SK-MEL-5 (cell line): ENCODE results near the gene DCAF4. TPM values are rescaled to one million over a fixed set of nuclear protein-coding genes. Genes with fewer than 3 reads are reported as not detected.

Experiments used
- DNase-seq: peaks from one replicate; pipeline ENCODE4 v3.0.0-alpha.2; 2016; ENCODE audit warnings: low read depth, low spot score
- in situ Hi-C: cut with HindIII; loops from 2 replicates; pipeline ENCODE4 v1.10.0; 2016; ENCODE audit warnings: low sequenced_read_pairs, high pct_unique_total_duplicates, low pct_unique_long_range_greater_than_20kb
- polyA plus RNA-seq, 2 experiments: library from polyadenylated mRNA; depleted of rRNA; stranded (reverse); fragments of >200 nt; gene quantifications; 2 replicates each; pipeline ENCODE4 v1.2.3, GENCODE V29; 2015
- total RNA-seq: library from RNA; depleted of rRNA; stranded (reverse); fragments of >200 nt; shearing (Covaris generic); gene quantifications from 2 replicates; pipeline ENCODE4 v1.2.3, GENCODE V29; 2014; rRNA removed

The DCAF4 gene, protein sequence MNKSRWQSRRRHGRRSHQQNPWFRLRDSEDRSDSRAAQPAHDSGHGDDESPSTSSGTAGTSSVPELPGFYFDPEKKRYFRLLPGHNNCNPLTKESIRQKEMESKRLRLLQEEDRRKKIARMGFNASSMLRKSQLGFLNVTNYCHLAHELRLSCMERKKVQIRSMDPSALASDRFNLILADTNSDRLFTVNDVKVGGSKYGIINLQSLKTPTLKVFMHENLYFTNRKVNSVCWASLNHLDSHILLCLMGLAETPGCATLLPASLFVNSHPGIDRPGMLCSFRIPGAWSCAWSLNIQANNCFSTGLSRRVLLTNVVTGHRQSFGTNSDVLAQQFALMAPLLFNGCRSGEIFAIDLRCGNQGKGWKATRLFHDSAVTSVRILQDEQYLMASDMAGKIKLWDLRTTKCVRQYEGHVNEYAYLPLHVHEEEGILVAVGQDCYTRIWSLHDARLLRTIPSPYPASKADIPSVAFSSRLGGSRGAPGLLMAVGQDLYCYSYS
- 18.8 and 31.4 TPM in 2 replicates for total RNA-seq
- 15.6 and 25.5 TPM in 2 replicates for polyA plus RNA-seq (2015; cell fraction: cytosol; rRNA removed)
- 40.2 and 44.7 TPM in 2 replicates for polyA plus RNA-seq (2015; cell fraction: nucleus; rRNA removed)

DNA sequence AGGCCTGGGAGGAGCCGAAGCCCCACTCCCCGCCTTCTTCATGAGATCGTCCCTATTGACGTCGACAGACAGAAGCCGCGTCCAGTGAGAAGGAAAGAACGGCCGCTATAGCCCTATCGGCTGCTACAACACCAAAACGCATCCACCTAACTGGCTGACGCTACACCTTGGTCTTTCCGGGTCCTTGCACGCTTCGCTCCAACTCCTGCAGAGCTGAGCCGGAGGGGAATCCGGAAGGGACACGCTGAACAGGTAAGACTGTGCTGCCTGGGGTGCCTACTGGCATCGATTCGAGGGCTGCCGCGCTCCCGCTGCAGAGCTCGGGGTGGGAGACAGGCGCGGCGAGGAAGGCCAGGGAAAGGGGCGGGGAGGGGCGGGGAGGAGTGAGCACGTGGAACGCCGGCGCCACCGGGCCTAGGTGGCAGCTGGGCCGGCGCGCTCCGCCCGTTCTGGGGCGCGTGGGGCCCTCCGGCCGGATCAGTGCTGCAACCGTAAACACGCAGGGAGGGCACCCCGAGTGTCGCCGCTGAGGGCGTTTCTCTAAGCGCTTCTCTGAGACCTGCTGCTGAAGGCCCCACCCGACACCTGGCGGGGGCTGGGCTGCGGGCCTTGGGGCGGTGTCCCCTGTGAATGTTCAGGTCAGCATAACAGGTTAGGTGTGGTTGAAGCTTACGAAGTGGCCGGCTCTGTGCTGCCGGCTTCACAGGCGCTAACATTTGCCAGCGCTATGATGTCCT lies at the start of gene DCAF4:
Gene DCAF4, plus strand, starts transcription at position 173 of the 737 bp plus-strand sequence. CDS start 11,515 bp downstream, outside the sequence.
- peak; percentile 98 for DNase-seq
- in situ Hi-C loops, result no loop called here

DNA sequence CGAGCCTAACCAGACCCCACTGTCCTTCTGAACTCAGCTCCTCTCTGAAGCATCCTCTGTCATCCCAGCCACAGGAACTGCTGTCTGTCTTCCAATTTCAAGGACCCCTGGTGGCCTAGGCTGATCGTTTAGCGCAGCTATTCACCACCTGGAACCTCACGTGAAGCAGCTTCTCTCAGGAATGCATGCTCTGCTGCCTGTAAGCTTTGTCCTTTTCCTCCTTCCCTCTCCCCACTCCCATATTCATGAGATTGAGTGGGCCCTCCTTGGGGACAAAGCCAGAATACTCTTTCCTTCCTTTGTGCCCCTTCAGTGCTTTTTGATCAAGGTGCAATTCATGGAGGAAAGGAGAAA lies 49.6 kb upstream of the DCAF4 start:
- in situ Hi-C loops, result no loop called here
- DNase-seq, result no peak

DNA sequence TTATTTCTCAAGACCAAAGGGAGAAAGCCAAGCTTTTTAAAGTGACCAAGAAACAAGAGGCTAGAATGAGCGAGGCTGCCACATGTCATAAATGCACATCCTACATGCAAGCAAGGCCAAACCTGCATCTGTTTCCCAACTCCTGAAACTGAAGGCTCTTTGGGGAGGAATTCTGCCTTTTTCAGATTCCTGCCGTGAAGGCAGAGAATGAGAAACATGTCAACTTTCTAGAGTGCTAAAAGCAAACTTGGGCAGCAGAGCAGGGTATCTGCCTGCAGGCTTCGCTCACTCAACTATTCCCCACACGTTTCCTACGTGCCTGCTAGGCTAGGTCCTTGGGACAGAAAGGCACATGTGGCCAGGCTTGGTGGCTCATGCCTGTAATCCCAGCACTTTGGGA lies 47.5 kb upstream of the DCAF4 start:
- DNase-seq, result no peak
- in situ Hi-C loops, result no loop called here

DNA sequence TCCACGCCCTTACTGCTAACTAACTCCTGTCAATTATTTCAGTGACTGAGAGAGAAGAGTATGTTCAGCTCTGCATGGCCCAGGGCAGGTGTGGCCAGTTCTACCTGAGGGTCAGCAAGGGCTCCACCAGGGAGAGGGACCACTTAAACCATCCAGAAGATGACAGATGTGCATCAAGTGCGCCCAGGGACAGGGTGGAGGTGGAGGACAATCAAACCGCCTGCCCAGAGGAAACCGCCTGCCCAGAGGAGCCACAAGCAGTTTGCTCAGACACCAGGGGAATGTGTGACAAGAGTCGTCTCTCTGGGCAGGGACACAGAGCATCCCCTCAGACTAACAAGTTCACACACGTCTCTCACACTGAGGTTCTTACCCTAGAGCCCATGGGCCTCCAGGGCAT lies 46.8 kb upstream of the DCAF4 start:
- no peak for DNase-seq
- in situ Hi-C loops, result no loop called here

DNA sequence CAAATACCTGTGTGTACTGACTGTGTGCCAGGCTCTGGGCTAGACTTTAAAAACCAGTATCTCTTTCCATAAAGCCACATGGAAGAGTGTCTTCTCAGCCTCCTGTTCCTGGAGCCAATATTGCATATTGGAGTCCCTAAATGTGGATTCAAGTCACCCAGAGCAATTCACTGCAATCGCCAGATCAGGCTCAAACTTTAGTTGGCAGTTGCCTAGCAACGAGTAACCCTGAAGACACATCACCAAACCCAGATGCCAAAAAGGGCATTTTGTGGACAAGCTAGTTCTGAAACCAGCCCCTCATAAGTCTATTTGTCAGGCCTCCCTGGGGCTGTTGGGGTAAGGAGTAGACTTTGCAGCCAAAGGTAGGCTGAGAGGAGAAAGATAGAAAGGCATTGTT lies 46.1 kb upstream of the DCAF4 start:
- in situ Hi-C loops, result no loop called here
- no peak for DNase-seq

DNA sequence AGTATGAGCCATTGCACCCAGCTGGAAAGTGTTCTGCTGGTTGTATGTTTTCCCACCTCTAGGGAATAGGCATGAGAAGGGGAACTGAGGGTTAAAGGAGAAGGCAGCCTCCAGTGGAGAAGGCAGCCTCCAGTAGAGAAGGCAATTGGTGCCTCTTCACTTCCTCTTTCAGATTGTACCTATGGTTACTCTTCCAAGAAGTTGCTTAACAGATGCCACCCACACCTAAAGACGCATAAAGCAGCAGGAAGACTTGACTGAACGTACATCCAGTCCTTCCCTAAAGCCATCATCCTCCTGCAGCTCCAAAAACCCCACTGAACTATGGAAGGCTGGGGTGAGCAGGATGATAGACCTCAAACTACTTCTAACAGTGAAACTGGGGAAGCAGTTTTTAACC lies 45.4 kb upstream of the DCAF4 start:
- in situ Hi-C loops, result no loop called here
- DNase-seq, result no peak

DNA sequence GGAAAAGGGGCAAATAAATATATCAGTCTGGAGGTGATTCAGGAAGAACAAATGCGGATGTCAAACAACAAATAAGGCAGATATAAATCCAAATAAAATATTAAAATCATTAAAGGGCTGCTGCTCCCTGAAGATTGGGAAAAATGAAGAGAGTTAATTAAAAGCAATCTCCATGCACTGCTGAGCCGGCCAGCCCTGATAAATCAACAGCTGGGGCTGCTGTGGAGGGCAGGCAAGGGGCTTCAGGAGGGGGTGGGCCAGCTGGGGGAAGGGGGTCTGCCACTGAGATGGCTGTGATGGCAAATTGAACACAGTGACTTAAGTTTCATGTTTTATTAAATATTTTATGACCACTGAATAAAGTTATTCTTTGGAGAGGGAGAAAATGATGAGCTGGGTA lies 44.7 kb upstream of the DCAF4 start:
- in situ Hi-C loops, result no loop called here
- no peak for DNase-seq

DNA sequence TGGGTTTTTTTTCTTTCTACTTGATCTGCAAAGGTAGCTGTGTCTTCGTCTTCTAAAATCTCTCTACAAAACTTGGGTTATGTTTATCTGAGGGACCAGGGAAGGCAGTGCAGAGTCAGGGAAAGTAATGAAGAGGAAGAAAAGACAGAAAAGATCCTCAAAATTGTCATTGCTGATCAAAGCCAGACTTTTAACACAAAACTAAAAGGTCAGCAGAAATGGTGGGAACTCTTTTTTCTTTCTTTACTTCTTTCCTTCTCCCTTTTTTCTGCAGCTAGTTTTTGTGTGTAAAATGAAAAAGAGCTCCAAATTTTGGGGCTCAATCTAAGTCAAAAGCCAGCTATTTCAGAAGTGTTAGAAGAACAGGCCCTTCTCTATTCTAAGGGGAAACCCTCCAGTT lies 44.2 kb upstream of the DCAF4 start:
- DNase-seq, result no peak
- in situ Hi-C loops, result no loop called here

DNA sequence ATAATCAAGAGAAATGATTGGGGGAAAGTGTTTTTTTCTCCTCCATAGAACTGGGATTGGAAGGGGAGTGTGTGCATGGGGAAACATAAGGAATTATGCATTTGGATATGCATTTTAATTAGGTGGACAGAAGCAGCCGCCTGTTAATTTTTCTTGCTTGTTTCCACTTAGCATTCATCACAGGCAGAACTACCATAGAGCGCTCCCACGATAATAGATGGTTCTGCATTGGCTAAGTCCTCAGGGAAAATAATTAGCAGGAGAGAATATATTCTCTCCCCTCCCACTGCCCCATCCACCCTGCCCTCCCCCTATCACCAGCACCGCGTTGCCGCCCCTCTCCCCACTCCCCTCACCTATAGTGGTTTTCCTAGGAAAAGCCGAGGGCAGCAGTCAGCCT lies 43.8 kb upstream of the DCAF4 start:
- DNase-seq, result no peak
- in situ Hi-C loops, result no loop called here

DNA sequence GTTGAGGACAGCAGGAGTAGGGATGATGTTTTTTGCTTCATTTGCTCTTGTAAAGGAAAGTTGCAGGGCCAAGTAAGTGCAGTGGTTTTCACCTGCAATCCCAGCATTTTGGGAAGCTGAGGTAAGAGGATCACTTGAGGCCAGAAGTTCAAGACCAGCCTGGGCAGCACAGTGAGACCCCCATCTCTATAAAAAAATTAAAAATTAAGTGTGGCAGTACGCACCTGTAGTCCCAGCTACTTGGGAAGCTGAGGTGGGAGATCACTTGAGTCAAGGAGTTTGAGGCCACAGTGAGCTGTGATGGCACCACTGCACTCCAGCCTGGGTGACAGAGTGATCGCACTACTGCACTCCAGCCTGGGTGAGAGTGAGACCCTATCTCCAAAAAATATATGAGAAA lies 43.2 kb upstream of the DCAF4 start:
- DNase-seq, result no peak
- in situ Hi-C loops, result no loop called here

DNA sequence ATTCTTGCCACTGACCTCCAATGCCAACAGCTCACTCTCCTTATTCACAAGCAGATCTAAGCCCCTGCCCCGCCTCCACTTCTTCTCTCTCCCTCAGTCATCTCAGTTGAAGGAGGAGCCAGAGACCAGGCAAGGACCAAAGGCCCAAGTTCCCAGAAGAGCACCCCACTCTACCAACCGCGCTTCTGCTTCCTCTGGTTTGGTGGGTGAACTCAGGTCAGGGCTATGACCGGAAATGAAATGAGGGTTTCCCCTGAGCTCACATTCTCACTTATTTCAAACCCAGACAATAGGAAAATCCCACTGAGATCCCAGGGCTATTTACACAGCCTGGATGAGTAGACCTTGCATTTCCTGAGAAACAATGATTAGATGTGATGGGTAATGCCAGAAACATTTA lies 42.3 kb upstream of the DCAF4 start:
- no peak for DNase-seq
- in situ Hi-C loops, result no loop called here

DNA sequence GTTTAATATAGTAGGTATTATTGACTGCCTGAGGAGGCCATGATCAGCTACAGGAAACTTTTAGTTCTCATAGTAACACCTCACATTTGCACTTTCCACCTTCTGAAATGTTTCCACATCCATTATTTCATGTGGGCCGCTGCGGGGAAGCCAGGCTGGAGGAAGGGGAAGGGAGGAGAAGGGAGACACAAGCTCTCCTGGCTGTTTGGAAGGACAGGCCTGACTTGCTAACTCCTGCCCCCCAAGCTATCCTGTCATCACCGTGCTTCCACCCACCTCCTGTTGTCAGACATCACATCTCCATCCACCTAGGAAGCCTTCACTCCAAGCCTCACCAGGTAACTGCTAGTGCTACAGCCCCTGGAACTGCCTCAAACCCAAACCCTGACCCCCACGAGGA lies 41.9 kb upstream of the DCAF4 start:
- in situ Hi-C loops, result no loop called here

DNA sequence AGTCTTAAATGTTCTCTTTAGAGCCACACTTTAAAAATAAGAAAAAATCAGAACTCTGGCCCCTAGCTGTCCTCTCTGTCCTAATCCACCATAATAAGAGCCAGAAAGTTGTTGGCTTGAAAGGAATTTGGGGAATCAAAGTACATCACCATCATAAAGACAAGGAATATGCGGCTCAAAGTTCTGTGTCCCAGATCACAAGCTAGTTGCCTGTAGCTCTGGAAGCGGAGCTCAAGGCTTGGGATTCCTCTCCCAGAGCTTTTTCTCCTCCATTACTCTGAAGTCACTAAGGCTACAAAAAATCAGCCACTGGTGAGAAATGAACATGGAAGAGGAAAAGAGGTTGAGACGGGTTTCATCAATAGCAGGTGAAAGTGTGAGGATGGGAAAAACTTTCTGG lies 38.8 kb upstream of the DCAF4 start:
- in situ Hi-C loops, result no loop called here
- no peak for DNase-seq

More for the DNA sequence above, 41.9 kb upstream of the DCAF4 start:
- no peak for DNase-seq

DNA sequence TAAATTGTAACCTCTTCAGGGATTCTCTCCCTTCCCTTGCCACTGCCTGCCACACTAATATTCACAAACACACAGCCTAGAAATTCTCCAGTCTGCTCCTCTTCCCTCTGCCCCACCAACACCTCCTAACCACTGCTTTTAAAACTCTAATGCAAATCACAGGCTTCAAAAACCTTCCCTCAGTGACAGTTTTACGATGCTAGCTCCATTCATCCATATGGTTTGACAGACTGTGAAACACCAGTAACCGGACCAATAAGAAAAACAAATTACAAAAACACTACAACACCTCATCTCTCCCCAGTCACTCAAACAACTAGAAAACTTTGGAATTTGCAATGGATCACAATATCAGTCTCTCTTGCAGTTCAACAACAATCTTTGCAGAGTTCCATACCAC lies 38.1 kb upstream of the DCAF4 start:
- DNase-seq, result no peak
- in situ Hi-C loops, result no loop called here

DNA sequence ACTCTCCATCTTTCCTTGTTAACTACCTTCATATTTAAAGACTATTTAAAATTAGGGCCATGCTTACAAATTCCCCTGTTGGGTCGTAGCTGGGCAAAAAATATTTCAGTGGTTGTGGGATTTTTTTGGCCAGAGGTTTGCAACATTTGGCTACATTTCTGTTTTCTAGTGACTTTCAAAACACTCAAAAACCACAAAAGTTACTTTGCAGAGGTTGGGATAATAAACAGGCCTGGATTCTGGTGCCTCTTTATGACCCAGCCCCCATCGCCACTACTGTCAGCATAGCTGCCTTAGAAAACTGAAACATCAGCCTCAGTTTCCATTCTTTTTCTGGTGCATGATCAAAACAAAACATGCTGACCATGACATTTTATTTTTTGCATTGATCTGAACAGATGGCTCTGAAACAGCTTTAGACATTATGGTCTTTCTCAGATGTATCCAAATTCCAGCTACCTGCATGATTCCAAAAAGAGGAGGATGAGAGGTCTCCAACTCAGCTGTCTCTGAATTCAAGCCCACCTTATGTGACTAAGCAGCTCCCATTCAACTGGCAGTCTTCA lies 37.5 kb upstream of the DCAF4 start:
- DNase-seq, result no peak
- in situ Hi-C loops, result no loop called here

DNA sequence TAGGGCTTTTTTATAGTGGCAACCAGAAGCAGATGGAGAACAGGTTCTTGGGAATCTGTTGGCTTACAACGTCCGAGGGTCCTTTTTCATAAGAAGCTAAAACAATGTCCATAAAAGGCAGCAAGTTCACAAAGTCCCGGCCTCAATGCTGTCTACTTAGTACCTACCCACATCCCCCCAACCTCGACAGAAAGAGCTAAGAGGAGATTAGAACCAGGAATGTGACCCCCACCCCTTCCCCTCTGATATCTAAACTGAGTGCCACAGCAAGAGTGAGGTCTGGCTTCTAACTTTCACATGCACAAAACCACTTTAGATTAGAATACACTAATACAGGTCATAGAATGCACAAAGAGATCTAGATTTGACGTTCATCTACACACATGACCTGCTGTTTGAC lies 36.9 kb upstream of the DCAF4 start:
- in situ Hi-C loops, result no loop called here
- no peak for DNase-seq

DNA sequence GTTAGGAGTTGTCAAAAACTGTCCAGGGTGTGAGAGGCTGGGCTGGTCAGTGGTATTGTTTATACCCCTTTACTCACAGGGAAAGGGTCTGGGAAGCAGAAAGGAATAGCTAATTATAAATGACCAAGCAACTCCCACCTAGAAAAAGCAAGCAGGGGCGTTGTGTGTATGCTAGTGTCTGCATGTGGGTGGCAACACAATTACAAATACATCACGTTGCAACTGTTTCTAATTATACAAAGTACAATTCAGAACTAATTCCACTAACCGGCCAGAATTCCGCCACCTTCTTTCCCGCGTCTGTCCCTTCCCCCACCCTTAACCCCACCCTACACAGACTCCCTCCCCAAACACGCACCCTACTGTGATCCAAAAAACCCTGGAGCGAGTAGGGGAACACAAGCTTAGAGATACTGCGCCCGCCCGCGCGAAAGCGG lies 34.6 kb upstream of the DCAF4 start:
- in situ Hi-C loops, result no loop called here
- DNase-seq, result no peak

DNA sequence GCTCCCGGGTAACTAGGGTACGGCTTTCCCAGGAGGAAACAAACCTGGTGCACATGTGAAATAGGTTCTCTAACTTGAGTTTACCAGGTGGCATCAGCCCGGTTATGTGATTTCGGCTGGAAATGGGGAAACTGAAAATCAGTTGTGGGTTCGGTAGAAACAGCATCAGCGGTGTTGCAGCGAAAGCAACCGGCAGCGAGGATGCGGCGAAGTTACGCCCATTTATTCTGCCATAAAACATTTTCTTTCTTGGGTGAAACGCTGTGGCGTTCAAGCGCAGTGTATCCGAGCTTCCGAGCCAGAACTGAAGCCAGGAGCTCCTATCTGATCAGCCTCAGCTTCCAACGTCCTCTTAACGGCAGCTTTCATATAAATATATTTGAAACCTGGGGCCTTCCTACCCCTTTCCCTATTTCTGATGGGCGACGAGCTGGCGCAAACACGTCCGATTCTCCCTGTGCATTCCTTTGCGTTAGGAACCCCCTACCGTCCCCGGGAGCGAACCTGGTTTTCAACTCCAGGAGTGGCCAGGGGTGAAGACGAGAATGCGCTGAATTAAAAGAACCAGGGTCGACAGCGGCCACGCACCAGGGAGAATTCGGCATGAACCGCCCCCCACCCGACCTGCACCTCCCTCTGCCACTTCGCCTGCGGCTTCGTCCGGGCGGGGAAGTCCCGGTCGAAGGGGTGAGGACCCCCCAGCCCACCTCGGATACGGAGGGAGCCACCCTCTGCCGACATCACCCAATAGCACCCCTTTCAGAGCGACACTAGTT lies 34.0 kb upstream of the DCAF4 start:
- DNase-seq, result no peak

More for the DNA sequence above, 34.0 kb upstream of the DCAF4 start:
- in situ Hi-C loops, result no loop called here
